Measurements from ENCODE around the gene STEAP1. TPM values are rescaled to one million over a fixed set of nuclear protein-coding genes. Genes with fewer than 3 reads are reported as not detected.
"Not testable (repeated sequence)": the region's sequence is repeated elsewhere in the genome, so short reads cannot be mapped to it uniquely, and the experiment has no call there.

STEAP1 gene
- total and polyA plus RNA-seq, 9 of the 15 experiments (the other 6 are each of a cell fraction or from before 2014, with no cell fraction given), result 2.7 to 6.8 (median 5.1) TPM

- BruUV-seq (replicated peaks); H2AFZ ChIP-seq (ENCODE audit: low read depth, low read length); H3K27ac ChIP-seq (ENCODE audit: extremely low read depth, low read depth, low read length); H3K9me1 ChIP-seq (ENCODE audit: control insufficient read depth, insufficient read depth, low read length); in situ Hi-C loops (cut with MboI); H3K9ac ChIP-seq (ENCODE audit: insufficient read depth in 1 of 2, low read depth in 2 of 2, low read length in 2 of 2); H3K79me2 ChIP-seq (ENCODE audit: control insufficient read depth, insufficient read depth, low read length); H4K20me1 ChIP-seq (replicated peaks; ENCODE audit: control insufficient read depth, insufficient read depth, low read length); POLR2A ChIA-PET; ATAC-seq; CTCF ChIA-PET (ENCODE audit: low intra/inter-chr PET ratio); H3K4me2 ChIP-seq (ENCODE audit: insufficient read depth, low read length); H3K27me3 ChIP-seq (ENCODE audit: control insufficient read depth in 2 of 2, insufficient read depth in 2 of 2, low read length in 2 of 2); H3K36me3 ChIP-seq (ENCODE audit: control insufficient read depth, insufficient read depth, low read length); DNase-seq (ENCODE audit: extremely low read depth in 1 of 4, low spot score in 3 of 4); H3K9me3 ChIP-seq (replicated peaks; ENCODE audit: control insufficient read depth, insufficient read depth, low read depth, low read length); FAIRE-seq; H3K4me3 ChIP-seq; H3K4me1 ChIP-seq (replicated peaks in 1 of 2; ENCODE audit: control insufficient read depth in 2 of 2, insufficient read depth in 2 of 2, low read length in 2 of 2): not testable (repeated sequence)
- 25% methylated on average over 2 of the region's 2 CpGs for WGBS (ENCODE audit: insufficient coverage, low coverage, missing lambda C conversion rate)
- intact Hi-C loops (cut with micrococcal nuclease), result loop anchor here (10.0 kb wide), 1 partner anchor 1913 kb away; no protein-coding TSS in a partner anchor
Measured at GRCh38 chr7:90157331-90157730, 3.1 kb downstream of the STEAP1 start.

GRCh38 chr7:90157761-90158350, 3.6 kb downstream of the STEAP1 start:
- POLR2A ChIA-PET; ATAC-seq; H3K4me2 ChIP-seq (ENCODE audit: insufficient read depth, low read length); CTCF ChIA-PET (ENCODE audit: low intra/inter-chr PET ratio); H3K27ac ChIP-seq (ENCODE audit: extremely low read depth, low read depth, low read length); H3K9ac ChIP-seq (ENCODE audit: insufficient read depth in 1 of 2, low read depth in 2 of 2, low read length in 2 of 2); BruUV-seq (replicated peaks); H4K20me1 ChIP-seq (replicated peaks; ENCODE audit: control insufficient read depth, insufficient read depth, low read length); DNase-seq (ENCODE audit: extremely low read depth in 1 of 4, low spot score in 3 of 4); H2AFZ ChIP-seq (ENCODE audit: low read depth, low read length); H3K9me3 ChIP-seq (replicated peaks; ENCODE audit: control insufficient read depth, insufficient read depth, low read depth, low read length); H3K9me1 ChIP-seq (ENCODE audit: control insufficient read depth, insufficient read depth, low read length); FAIRE-seq; H3K36me3 ChIP-seq (ENCODE audit: control insufficient read depth, insufficient read depth, low read length); in situ Hi-C loops (cut with MboI); H3K4me3 ChIP-seq; H3K4me1 ChIP-seq (replicated peaks in 1 of 2; ENCODE audit: control insufficient read depth in 2 of 2, insufficient read depth in 2 of 2, low read length in 2 of 2); H3K79me2 ChIP-seq (ENCODE audit: control insufficient read depth, insufficient read depth, low read length); H3K27me3 ChIP-seq (ENCODE audit: control insufficient read depth in 2 of 2, insufficient read depth in 2 of 2, low read length in 2 of 2): not testable (repeated sequence)
- WGBS (ENCODE audit: insufficient coverage, low coverage, missing lambda C conversion rate), result 15% methylated on average over 3 of the region's 4 CpGs
- intact Hi-C loops (cut with micrococcal nuclease), result loop anchor here (10.0 kb wide), 1 partner anchor 1913 kb away; no protein-coding TSS in a partner anchor
